Thyroid gland (tissue), 4 donors: ENCODE measurements around the gene FLT1. TPM values are rescaled to one million over a fixed set of nuclear protein-coding genes. Genes with fewer than 3 reads are reported as not detected.

Source experiments
- DNase-seq, 2 donors: peaks; one replicate each; pipeline ENCODE4 v3.0.0-alpha.2; 2019
- H3K27ac ChIP-seq, 3 donors: fragments of 200-600 bp; sonication (generic); 1 replicate in 2 of 3; 2 replicates in 1 of 3; pipeline ENCODE4 v1.5.1; 2016 to 2019; ENCODE audit warnings: mild to moderate bottlenecking in 1 of 3, moderate library complexity in 1 of 3
- H3K27me3 ChIP-seq: fragments of 200-600 bp; sonication (generic); one replicate; pipeline ENCODE4 v1.5.1; 2019
- H3K36me3 ChIP-seq, 2 donors: fragments of 200-600 bp; sonication (generic); one replicate each; pipeline ENCODE4 v1.5.1; 2016 to 2019
- H3K4me1 ChIP-seq, 2 donors: fragments of 200-600 bp; sonication (generic); one replicate each; pipeline ENCODE4 v1.5.1; 2017 to 2019
- H3K4me3 ChIP-seq, 3 donors: fragments of 200-600 bp; sonication (generic); replicated peaks in 1 of 3; 1 replicate in 2 of 3; 2 replicates in 1 of 3; pipeline ENCODE4 v1.5.1; 2016; ENCODE audit warnings: mild to moderate bottlenecking in 1 of 3
- H3K9me3 ChIP-seq: fragments of 200-600 bp; sonication (generic); one replicate; pipeline ENCODE4 v1.5.1; 2017
- CTCF ChIP-seq, 6 experiments: fragments of 200-600 bp in 3 of 6; fragments of 450-650 bp in 3 of 6; sonication (generic) in 3 of 6; IDR thresholded peaks; one replicate each; pipeline ENCODE4 v1.5.1; 2016 to 2019; ENCODE audit warnings: antibody characterized with exemption in 6 of 6, mild to moderate bottlenecking in 2 of 6, inconsistent platforms in 1 of 6, moderate library complexity in 1 of 6
- POLR2A ChIP-seq, 2 donors: fragments of 450-650 bp; IDR thresholded peaks; one replicate each; pipeline ENCODE4 v1.6.1; 2017; ENCODE audit warnings: antibody characterized with exemption in 2 of 2, mild to moderate bottlenecking in 2 of 2, moderate library complexity in 1 of 2
- WGBS, 2 donors: methylation state at CpG; one replicate each; pipeline ENCODE4 v1.1.5; 2017; 5-methylcytosine and 5-hydroxymethylcytosine counted together
- intact Hi-C: fragments of 100-400 bp; cut with DNase I; formaldehyde crosslinking; loops from one replicate; pipeline ENCODE4 v1.15.1; 2023
- total RNA-seq, 4 donors: library from RNA; depleted of rRNA; stranded (reverse); fragments of >200 nt; gene quantifications; one replicate each; pipeline ENCODE4 v1.2.3, GENCODE V29; 2016

Gene FLT1
- total RNA-seq, 4 donors from 2014 or later, result 23.4 to 132 (median 44.4) TPM

GRCh38 chr13:28283600-28283999, 211.3 kb downstream of the FLT1 start:
- Histone ChIP-seq H3K4me3 (no peak overlapping the region), H3K27me3 (no peaks in the 10 kb centered on the region), H3K9me3 (no peaks in the 10 kb centered on the region), H3K36me3 (peaks cover 8 to 34% of the 10 kb centered on the region in 2 donors), H3K4me1 (no peaks in the 10 kb centered on the region), H3K27ac (no peak overlapping the region)
- intact Hi-C loops, result no loop called here
- no peak for DNase-seq
- WGBS, 2 donors, result 98% methylated on average over 3 of the region's 3 CpGs
- TF ChIP-seq POLR2A (IDR thresholded peaks at IDR 0.05) (no peak), CTCF (IDR thresholded peaks at IDR 0.05) (no peak)

GRCh38 chr13:28282451-28282850, 212.5 kb downstream of the FLT1 start:
- H3K36me3 ChIP-seq, result peaks cover 8 to 28% of the 10 kb centered on the region in 2 donors
- no peaks in the 10 kb centered on the region for H3K27me3 ChIP-seq
- TF ChIP-seq POLR2A (IDR thresholded peaks at IDR 0.05) (no peak), CTCF (IDR thresholded peaks at IDR 0.05) (no peak)
- whole genome bisulfite sequencing, 2 donors, result 81 to 87% methylated on average over 5 of the region's 5 CpGs
- intact Hi-C loops, result no loop called here
- H3K4me3 ChIP-seq, result no peak overlapping the region
- DNase-seq, result no peak
- H3K27ac ChIP-seq, result no peak overlapping the region
- no peaks in the 10 kb centered on the region for H3K4me1 ChIP-seq
- no peaks in the 10 kb centered on the region for H3K9me3 ChIP-seq

- Histone ChIP-seq H3K36me3 (no peaks in the 10 kb centered on the region), H3K27ac (no peak overlapping the region), H3K4me1 (no peaks in the 10 kb centered on the region), H3K27me3 (no peaks in the 10 kb centered on the region), H3K4me3 (no peak overlapping the region), H3K9me3 (no peaks in the 10 kb centered on the region)
- TF ChIP-seq CTCF (IDR thresholded peaks at IDR 0.05) (no peak), POLR2A (IDR thresholded peaks at IDR 0.05) (no peak)
- intact Hi-C loops, result no loop called here
- DNase-seq, result no peak
- WGBS, 2 donors, result 83 to 84% methylated on average over 3 of the region's 3 CpGs
Measured at GRCh38 chr13:28273919-28274318, 221.0 kb downstream of the FLT1 start.

DNA sequence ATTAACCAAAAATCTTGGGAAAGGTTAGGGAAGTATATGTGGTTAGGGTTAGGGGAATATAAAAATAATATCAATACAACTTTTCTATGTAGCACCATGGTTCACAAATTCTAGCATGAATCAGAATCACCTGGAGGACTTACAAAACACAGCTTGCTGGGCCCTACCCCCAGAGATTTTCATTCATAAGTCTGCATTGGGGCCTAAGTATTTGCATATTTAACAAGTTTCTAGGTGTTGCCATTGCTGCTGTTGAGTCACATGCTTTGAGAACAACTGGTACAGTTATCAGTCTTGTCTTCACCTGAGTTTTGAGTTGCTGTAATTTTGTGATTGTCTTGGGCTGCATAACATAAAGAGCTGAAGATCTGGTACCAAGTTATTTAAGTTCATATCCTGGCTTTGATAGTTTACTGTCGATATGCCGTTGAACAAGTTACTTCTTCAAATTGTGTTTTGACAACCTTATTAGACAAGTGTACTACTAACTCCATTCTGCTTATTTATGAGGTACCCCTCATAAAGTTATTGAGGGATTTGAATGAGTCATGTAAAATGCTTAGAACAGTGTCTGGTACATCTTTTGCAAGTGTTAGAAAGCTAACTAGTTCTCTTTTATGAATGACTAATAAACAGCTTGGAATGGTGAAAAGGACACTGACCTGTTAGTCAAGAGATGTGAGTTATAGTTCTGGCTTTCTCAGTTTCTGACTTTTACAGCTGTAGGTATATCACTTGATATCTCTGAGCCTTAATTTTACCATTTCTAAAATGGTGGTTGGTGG, 223.7 kb downstream of the FLT1 start:
- H3K9me3 ChIP-seq, result no peaks in the 10 kb centered on the region
- no peak for DNase-seq
- WGBS, 2 donors, result 92 to 97% methylated on average over 2 of the region's 2 CpGs
- H3K27me3 ChIP-seq, result no peaks in the 10 kb centered on the region
- H3K36me3 ChIP-seq, result peaks cover 8 to 14% of the 10 kb centered on the region in 2 donors
- intact Hi-C loops, result no loop called here
- TF ChIP-seq POLR2A (IDR thresholded peaks at IDR 0.05), result no peak
- TF ChIP-seq CTCF (IDR thresholded peaks at IDR 0.05), result no peak
- H3K4me1 ChIP-seq, result no peaks in the 10 kb centered on the region
- no peak overlapping the region for H3K27ac ChIP-seq
- H3K4me3 ChIP-seq, result no peak overlapping the region

- H3K4me3 ChIP-seq, result no peak overlapping the region
- H3K36me3 ChIP-seq, result peaks cover 8 to 14% of the 10 kb centered on the region in 2 donors
- no peaks in the 10 kb centered on the region for H3K9me3 ChIP-seq
- no peaks in the 10 kb centered on the region for H3K27me3 ChIP-seq
- no peak for DNase-seq
- TF ChIP-seq CTCF (IDR thresholded peaks at IDR 0.05), result no peak
- H3K4me1 ChIP-seq, result no peaks in the 10 kb centered on the region
- H3K27ac ChIP-seq, result no peak overlapping the region
- intact Hi-C loops, result no loop called here
Measured at GRCh38 chr13:28268800-28269223, 226.1 kb downstream of the FLT1 start.
